ENCODE measurements around the gene KRTAP4-3.
"Not testable (repeated sequence)": the region's sequence is repeated elsewhere in the genome, so short reads cannot be mapped to it uniquely, and the experiment has no call there.

The KRTAP4-3 gene

GRCh38 chr17:41168121-41168520 is at the start of gene KRTAP4-3:
Gene KRTAP4-3 (minus strand): TSS chr17:41168221. CDS start chr17:41168172, 49 bp downstream.
- no peaks in the 10 kb centered on the region for H3K9me3 ChIP-seq (ENCODE audit: control insufficient read depth, insufficient read depth, low read depth, low read length)
- no peak within 1 kb of the TSS for H3K27ac ChIP-seq (ENCODE audit: low read depth, low read length)
- H3K4me3 ChIP-seq (ENCODE audit: low read depth, low read length), result no peak within 1 kb of the TSS
- no peak within 1 kb of the TSS for H3K9ac ChIP-seq (ENCODE audit: low read length)
- H3K27me3 ChIP-seq (ENCODE audit: control insufficient read depth, insufficient read depth, low read length), result no peaks in the 10 kb centered on the region
- no peaks in the 10 kb centered on the region; the same call in 1 of the 2 replicates for H3K4me1 ChIP-seq (ENCODE audit: control insufficient read depth, insufficient read depth, low read length)
- H3K36me3 ChIP-seq (ENCODE audit: control insufficient read depth, insufficient read depth, low read length), result no peaks in the 10 kb centered on the region

- Histone ChIP-seq H3K9me3 (ENCODE audit: control insufficient read depth, insufficient read depth, low read depth, low read length) (no peaks in the 10 kb centered on the region), H3K9ac (ENCODE audit: low read length) (no peak overlapping the region), H3K4me1 (ENCODE audit: control insufficient read depth, insufficient read depth, low read length) (no peaks in the 10 kb centered on the region), H3K4me3 (ENCODE audit: low read depth, low read length) (no peak overlapping the region), H3K36me3 (ENCODE audit: control insufficient read depth, insufficient read depth, low read length) (no peaks in the 10 kb centered on the region), H3K27ac (ENCODE audit: low read depth, low read length) (no peak overlapping the region), H3K27me3 (ENCODE audit: control insufficient read depth, insufficient read depth, low read length) (no peaks in the 10 kb centered on the region)
These were observed 47.7 kb upstream of the KRTAP4-3 start for GRCh38 chr17:41215681-41216080.

- Histone ChIP-seq H3K27me3 (ENCODE audit: control insufficient read depth, insufficient read depth, low read length) (no peaks in the 10 kb centered on the region), H3K27ac (ENCODE audit: low read depth, low read length) (no peak overlapping the region), H3K4me1 (ENCODE audit: control insufficient read depth, insufficient read depth, low read length) (no peaks in the 10 kb centered on the region), H3K9ac (ENCODE audit: low read length) (no peak overlapping the region), H3K36me3 (ENCODE audit: control insufficient read depth, insufficient read depth, low read length) (no peaks in the 10 kb centered on the region), H3K9me3 (ENCODE audit: control insufficient read depth, insufficient read depth, low read depth, low read length) (no peaks in the 10 kb centered on the region; the same call in 1 of the 2 replicates), H3K4me3 (ENCODE audit: low read depth, low read length) (no peak overlapping the region)
These were observed 44.6 kb upstream of the KRTAP4-3 start for GRCh38 chr17:41212524-41213169.

- Histone ChIP-seq H3K9me3 (ENCODE audit: control insufficient read depth, insufficient read depth, low read depth, low read length) (peaks cover 4% of the 10 kb centered on the region), H3K36me3 (ENCODE audit: control insufficient read depth, insufficient read depth, low read length) (no peaks in the 10 kb centered on the region), H3K4me1 (ENCODE audit: control insufficient read depth, insufficient read depth, low read length) (no peaks in the 10 kb centered on the region), H3K27me3 (ENCODE audit: control insufficient read depth, insufficient read depth, low read length) (no peaks in the 10 kb centered on the region), H3K4me3 (ENCODE audit: low read depth, low read length) (no peak overlapping the region), H3K27ac (ENCODE audit: low read depth, low read length) (no peak overlapping the region), H3K9ac (ENCODE audit: low read length) (no peak overlapping the region)
These were observed 43.9 kb upstream of the KRTAP4-3 start for GRCh38 chr17:41211845-41212466.

GRCh38 chr17:41199421-41200078 is 31.5 kb upstream of the KRTAP4-3 start:
- Histone ChIP-seq H3K4me3 (ENCODE audit: low read depth, low read length) (no peak overlapping the region), H3K9me3 (ENCODE audit: control insufficient read depth, insufficient read depth, low read depth, low read length) (no peaks in the 10 kb centered on the region), H3K36me3 (ENCODE audit: control insufficient read depth, insufficient read depth, low read length) (no peaks in the 10 kb centered on the region), H3K27me3 (ENCODE audit: control insufficient read depth, insufficient read depth, low read length) (no peaks in the 10 kb centered on the region), H3K9ac (ENCODE audit: low read length) (no peak overlapping the region), H3K27ac (ENCODE audit: low read depth, low read length) (no peak overlapping the region), H3K4me1 (ENCODE audit: control insufficient read depth, insufficient read depth, low read length) (no peaks in the 10 kb centered on the region)

- no peaks in the 10 kb centered on the region for H3K9me3 ChIP-seq (ENCODE audit: control insufficient read depth, insufficient read depth, low read depth, low read length)
- H3K27me3 ChIP-seq (ENCODE audit: control insufficient read depth, insufficient read depth, low read length), result no peaks in the 10 kb centered on the region
- no peak overlapping the region for H3K4me3 ChIP-seq (ENCODE audit: low read depth, low read length)
- H3K36me3 ChIP-seq (ENCODE audit: control insufficient read depth, insufficient read depth, low read length), result no peaks in the 10 kb centered on the region
- H3K9ac ChIP-seq (ENCODE audit: low read length), result no peak overlapping the region
- no peaks in the 10 kb centered on the region for H3K4me1 ChIP-seq (ENCODE audit: control insufficient read depth, insufficient read depth, low read length)
- H3K27ac ChIP-seq (ENCODE audit: low read depth, low read length), result no peak overlapping the region
These were observed 28.0 kb upstream of the KRTAP4-3 start for GRCh38 chr17:41196068-41196467.

DNA sequence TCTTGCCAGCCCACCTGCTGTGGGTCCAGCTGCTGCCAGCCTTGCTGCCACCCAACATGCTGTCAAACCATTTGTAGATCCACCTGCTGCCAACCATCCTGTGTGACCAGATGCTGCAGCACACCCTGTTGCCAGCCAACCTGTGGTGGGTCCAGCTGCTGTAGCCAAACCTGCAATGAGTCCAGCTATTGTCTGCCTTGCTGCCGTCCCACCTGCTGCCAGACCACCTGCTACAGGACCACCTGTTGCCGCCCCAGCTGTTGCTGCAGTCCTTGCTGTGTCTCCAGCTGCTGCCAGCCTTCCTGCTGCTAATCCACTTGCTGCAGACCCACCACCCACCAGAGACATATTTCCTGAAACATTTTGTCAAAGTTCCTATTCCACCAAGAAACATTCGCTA is 22.3 kb upstream of the KRTAP4-3 start:
- no peaks in the 10 kb centered on the region for H3K27me3 ChIP-seq (ENCODE audit: control insufficient read depth, insufficient read depth, low read length)

DNA sequence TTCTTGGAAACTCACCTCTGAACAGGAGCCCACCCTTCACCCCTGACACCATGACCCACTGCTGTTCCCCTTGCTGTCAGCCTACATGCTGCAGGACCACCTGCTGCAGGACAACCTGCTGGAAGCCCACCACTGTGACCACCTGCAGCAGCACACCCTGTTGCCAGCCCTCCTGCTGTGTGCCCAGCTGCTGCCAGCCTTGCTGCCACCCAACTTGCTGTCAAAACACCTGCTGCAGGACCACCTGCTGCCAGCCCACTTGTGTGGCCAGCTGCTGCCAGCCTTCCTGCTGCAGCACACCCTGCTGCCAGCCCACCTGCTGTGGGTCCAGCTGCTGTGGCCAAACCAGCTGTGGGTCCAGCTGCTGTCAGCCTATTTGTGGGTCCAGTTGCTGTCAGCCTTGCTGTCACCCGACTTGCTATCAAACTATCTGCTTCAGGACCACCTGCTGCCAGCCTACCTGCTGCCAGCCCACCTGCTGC is 21.9 kb upstream of the KRTAP4-3 start, which contains the start of gene KRTAP9-1:
KRTAP9-1 (plus strand) TSS at position 51 of the 482 bp plus-strand sequence; CDS start at position 51, 0 bp downstream.
- not testable (repeated sequence) for H3K4me3 ChIP-seq (ENCODE audit: low read depth, low read length); H3K9ac ChIP-seq (ENCODE audit: low read length); H3K9me3 ChIP-seq (ENCODE audit: control insufficient read depth, insufficient read depth, low read depth, low read length); H3K36me3 ChIP-seq (ENCODE audit: control insufficient read depth, insufficient read depth, low read length); H3K4me1 ChIP-seq (ENCODE audit: control insufficient read depth, insufficient read depth, low read length); H3K27me3 ChIP-seq (ENCODE audit: control insufficient read depth, insufficient read depth, low read length); H3K27ac ChIP-seq (ENCODE audit: low read depth, low read length)

More for the DNA sequence above, 22.3 kb upstream of the KRTAP4-3 start:
- no peaks in the 10 kb centered on the region for H3K4me1 ChIP-seq (ENCODE audit: control insufficient read depth, insufficient read depth, low read length)
- H3K27ac ChIP-seq (ENCODE audit: low read depth, low read length), result no peak overlapping the region
- no peaks in the 10 kb centered on the region for H3K9me3 ChIP-seq (ENCODE audit: control insufficient read depth, insufficient read depth, low read depth, low read length)
- no peak overlapping the region for H3K9ac ChIP-seq (ENCODE audit: low read length)
- no peak overlapping the region for H3K4me3 ChIP-seq (ENCODE audit: low read depth, low read length)
- no peaks in the 10 kb centered on the region for H3K36me3 ChIP-seq (ENCODE audit: control insufficient read depth, insufficient read depth, low read length)

DNA sequence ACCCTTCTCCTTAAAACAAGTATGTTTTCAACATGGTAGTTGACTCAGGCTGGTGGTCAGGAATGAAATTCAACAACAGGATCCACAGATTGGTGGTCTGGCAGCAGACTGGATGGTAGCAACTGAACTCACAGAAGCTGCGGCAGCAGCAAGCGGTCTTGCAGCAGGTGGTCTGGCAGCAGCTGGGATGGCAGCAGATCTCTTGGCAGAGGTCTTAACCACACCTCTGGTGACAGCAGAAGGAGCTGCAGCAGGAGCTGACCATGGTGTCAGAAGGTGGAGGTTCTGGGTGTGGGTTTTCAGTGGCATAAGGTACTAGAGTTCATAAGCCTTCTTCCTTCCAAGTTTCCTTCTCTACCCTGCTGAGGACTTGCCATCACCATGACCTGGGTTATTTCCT is 18.9 kb upstream of the KRTAP4-3 start:
- Histone ChIP-seq H3K9me3 (ENCODE audit: control insufficient read depth, insufficient read depth, low read depth, low read length) (no peaks in the 10 kb centered on the region), H3K4me3 (ENCODE audit: low read depth, low read length) (no peak overlapping the region)

DNA sequence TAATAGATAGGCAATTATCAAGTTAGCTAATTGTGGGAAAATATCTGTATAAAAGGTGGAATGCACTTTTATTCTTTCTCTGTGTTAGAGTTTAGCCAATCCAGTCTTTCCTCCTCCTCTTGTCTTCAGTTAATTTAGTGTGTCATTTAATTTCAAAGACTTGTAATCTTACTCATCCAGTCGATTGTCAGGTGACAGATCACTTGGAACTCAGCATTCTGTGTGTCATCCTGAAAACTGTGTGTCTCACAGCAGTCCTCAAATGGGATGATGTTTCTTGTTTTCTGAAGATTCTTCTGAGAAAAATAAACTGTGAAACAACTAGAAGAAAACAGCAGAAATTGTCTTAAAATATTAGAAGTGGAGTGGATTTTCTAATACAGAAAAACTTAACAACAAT is 17.0 kb upstream of the KRTAP4-3 start:
- Histone ChIP-seq H3K27ac (ENCODE audit: low read depth, low read length) (no peak overlapping the region), H3K4me3 (ENCODE audit: low read depth, low read length) (no peak overlapping the region), H3K9me3 (ENCODE audit: control insufficient read depth, insufficient read depth, low read depth, low read length) (no peaks in the 10 kb centered on the region), H3K27me3 (ENCODE audit: control insufficient read depth, insufficient read depth, low read length) (no peaks in the 10 kb centered on the region), H3K36me3 (ENCODE audit: control insufficient read depth, insufficient read depth, low read length) (no peaks in the 10 kb centered on the region), H3K9ac (ENCODE audit: low read length) (no peak overlapping the region), H3K4me1 (ENCODE audit: control insufficient read depth, insufficient read depth, low read length) (no peaks in the 10 kb centered on the region)

More for the DNA sequence above, 18.9 kb upstream of the KRTAP4-3 start:
- Histone ChIP-seq H3K4me1 (ENCODE audit: control insufficient read depth, insufficient read depth, low read length) (no peaks in the 10 kb centered on the region), H3K36me3 (ENCODE audit: control insufficient read depth, insufficient read depth, low read length) (no peaks in the 10 kb centered on the region), H3K9ac (ENCODE audit: low read length) (no peak overlapping the region), H3K27ac (ENCODE audit: low read depth, low read length) (no peak overlapping the region), H3K27me3 (ENCODE audit: control insufficient read depth, insufficient read depth, low read length) (no peaks in the 10 kb centered on the region)

DNA sequence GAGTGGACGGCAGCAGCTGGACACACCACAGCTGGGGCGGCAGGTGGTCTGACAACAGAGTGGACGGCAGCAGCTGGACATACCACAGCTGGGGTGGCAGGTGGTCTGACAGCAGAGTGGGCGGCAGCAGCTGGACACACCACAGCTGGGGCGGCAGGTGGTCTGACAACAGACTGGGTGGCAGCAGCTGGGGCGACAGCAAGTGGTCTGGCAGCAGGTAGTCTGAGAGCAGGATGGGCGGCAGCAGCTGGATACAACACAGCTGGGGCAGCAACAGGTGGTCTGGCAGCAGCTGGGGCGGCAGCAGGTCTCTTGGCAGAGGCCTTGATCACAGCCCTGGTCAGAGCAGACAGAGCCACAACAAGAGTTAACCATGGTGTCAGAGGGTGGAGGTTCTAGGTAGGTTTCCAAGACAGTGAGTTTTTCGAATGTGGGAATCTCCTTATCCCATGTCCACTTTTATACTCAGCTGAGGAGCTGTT is 16.5 kb upstream of the KRTAP4-3 start, which contains the start of gene KRTAP4-1:
KRTAP4-1 (minus strand) TSS at position 432 of the 482 bp plus-strand sequence; CDS start at position 375, 57 bp downstream.
- Histone ChIP-seq H3K9ac (ENCODE audit: low read length) (no peak within 1 kb of the TSS), H3K4me3 (ENCODE audit: low read depth, low read length) (no peak within 1 kb of the TSS), H3K36me3 (ENCODE audit: control insufficient read depth, insufficient read depth, low read length) (no peaks in the 10 kb centered on the region), H3K9me3 (ENCODE audit: control insufficient read depth, insufficient read depth, low read depth, low read length) (no peaks in the 10 kb centered on the region), H3K4me1 (ENCODE audit: control insufficient read depth, insufficient read depth, low read length) (no peaks in the 10 kb centered on the region), H3K27me3 (ENCODE audit: control insufficient read depth, insufficient read depth, low read length) (no peaks in the 10 kb centered on the region), H3K27ac (ENCODE audit: low read depth, low read length) (no peak within 1 kb of the TSS)

Measured in HUES6 (cell line).